ENCODE results near the gene NRXN3. TPM values are rescaled to one million over a fixed set of nuclear protein-coding genes. Genes with fewer than 3 reads are reported as not detected.

NRXN3 gene
- total and polyA plus RNA-seq, 2 experiments from 2014 or later: 1.0 to 1.8 TPM

DNA sequence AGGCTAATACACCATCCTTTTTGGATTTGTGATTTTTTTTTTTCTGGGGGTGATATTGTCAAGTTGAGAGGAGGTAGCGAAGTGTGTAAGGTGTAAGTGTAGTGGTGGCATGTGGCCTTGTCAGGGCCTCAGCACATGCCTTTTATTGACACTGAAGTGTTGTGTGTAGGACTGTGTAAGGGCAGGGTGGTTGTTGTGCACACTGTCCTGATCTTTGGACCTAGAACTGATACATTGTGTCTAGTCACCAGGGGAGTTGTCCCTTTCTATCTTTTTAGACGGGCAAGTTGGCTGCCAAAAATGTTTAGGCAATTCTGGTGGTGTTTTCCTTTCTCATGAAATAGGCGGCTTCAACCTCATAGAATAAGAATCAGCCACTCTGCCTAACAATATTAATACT lies 244.0 kb downstream of the NRXN3 start:
- H3K27me3 ChIP-seq (ENCODE audit: insufficient read depth): no peaks in the 10 kb centered on the region
- no peaks in the 10 kb centered on the region for H3F3A ChIP-seq (replicated peaks; ENCODE audit: low read depth)
- Mint-ChIP-seq H3K4me3 (no peak overlapping the region), H3K9me3 (no peaks in the 10 kb centered on the region; the same call in 2 of the 3 replicates), H3K4me1 (no peaks in the 10 kb centered on the region), H3K27me3 (ENCODE audit: insufficient read depth, low read depth, poor library complexity) (no peaks in the 10 kb centered on the region), H3K27ac (no peak overlapping the region), H3K36me3 (ENCODE audit: low read depth) (no peaks in the 10 kb centered on the region)
- H3K27ac ChIP-seq (ENCODE audit: low read depth): no peak overlapping the region
- H3K9me2 ChIP-seq (ENCODE audit: insufficient read depth): peaks cover 3% of the 10 kb centered on the region; the same call in 1 of the 2 replicates
- no peaks in the 10 kb centered on the region for H4K20me1 ChIP-seq (replicated peaks; ENCODE audit: insufficient read depth)
- H3K4me2 ChIP-seq: no peak overlapping the region
- H3K36me3 ChIP-seq (ENCODE audit: insufficient read depth): no peaks in the 10 kb centered on the region
- no peak for TF ChIP-seq NANOG (IDR thresholded peaks at IDR 0.05; ENCODE audit: borderline replicate concordance)
- TF ChIP-seq, protein P1, sequence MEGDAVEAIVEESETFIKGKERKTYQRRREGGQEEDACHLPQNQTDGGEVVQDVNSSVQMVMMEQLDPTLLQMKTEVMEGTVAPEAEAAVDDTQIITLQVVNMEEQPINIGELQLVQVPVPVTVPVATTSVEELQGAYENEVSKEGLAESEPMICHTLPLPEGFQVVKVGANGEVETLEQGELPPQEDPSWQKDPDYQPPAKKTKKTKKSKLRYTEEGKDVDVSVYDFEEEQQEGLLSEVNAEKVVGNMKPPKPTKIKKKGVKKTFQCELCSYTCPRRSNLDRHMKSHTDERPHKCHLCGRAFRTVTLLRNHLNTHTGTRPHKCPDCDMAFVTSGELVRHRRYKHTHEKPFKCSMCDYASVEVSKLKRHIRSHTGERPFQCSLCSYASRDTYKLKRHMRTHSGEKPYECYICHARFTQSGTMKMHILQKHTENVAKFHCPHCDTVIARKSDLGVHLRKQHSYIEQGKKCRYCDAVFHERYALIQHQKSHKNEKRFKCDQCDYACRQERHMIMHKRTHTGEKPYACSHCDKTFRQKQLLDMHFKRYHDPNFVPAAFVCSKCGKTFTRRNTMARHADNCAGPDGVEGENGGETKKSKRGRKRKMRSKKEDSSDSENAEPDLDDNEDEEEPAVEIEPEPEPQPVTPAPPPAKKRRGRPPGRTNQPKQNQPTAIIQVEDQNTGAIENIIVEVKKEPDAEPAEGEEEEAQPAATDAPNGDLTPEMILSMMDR (conservative IDR thresholded peaks at IDR 0.05; ENCODE audit: low read depth in 2 of 2): no peak
- no peak for TF ChIP-seq ZNF114 (CRISPR knock-in tag; IDR thresholded peaks at IDR 0.05)
- no peak for TF ChIP-seq CREB1 (CRISPR knock-in tag; IDR thresholded peaks at IDR 0.05; ENCODE audit: low read depth)
- TF ChIP-seq, protein P2, sequence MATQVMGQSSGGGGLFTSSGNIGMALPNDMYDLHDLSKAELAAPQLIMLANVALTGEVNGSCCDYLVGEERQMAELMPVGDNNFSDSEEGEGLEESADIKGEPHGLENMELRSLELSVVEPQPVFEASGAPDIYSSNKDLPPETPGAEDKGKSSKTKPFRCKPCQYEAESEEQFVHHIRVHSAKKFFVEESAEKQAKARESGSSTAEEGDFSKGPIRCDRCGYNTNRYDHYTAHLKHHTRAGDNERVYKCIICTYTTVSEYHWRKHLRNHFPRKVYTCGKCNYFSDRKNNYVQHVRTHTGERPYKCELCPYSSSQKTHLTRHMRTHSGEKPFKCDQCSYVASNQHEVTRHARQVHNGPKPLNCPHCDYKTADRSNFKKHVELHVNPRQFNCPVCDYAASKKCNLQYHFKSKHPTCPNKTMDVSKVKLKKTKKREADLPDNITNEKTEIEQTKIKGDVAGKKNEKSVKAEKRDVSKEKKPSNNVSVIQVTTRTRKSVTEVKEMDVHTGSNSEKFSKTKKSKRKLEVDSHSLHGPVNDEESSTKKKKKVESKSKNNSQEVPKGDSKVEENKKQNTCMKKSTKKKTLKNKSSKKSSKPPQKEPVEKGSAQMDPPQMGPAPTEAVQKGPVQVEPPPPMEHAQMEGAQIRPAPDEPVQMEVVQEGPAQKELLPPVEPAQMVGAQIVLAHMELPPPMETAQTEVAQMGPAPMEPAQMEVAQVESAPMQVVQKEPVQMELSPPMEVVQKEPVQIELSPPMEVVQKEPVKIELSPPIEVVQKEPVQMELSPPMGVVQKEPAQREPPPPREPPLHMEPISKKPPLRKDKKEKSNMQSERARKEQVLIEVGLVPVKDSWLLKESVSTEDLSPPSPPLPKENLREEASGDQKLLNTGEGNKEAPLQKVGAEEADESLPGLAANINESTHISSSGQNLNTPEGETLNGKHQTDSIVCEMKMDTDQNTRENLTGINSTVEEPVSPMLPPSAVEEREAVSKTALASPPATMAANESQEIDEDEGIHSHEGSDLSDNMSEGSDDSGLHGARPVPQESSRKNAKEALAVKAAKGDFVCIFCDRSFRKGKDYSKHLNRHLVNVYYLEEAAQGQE (IDR thresholded peaks at IDR 0.05; ENCODE audit: unreplicated experiment): no peak
- no peak for TF ChIP-seq POLR2AphosphoS5 (IDR thresholded peaks at IDR 0.05; ENCODE audit: low read depth)
- no peak for TF ChIP-seq EZH2 (IDR thresholded peaks at IDR 0.05; ENCODE audit: low read depth, unreplicated experiment)
- TF ChIP-seq, protein P3, sequence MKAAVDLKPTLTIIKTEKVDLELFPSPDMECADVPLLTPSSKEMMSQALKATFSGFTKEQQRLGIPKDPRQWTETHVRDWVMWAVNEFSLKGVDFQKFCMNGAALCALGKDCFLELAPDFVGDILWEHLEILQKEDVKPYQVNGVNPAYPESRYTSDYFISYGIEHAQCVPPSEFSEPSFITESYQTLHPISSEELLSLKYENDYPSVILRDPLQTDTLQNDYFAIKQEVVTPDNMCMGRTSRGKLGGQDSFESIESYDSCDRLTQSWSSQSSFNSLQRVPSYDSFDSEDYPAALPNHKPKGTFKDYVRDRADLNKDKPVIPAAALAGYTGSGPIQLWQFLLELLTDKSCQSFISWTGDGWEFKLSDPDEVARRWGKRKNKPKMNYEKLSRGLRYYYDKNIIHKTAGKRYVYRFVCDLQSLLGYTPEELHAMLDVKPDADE (IDR thresholded peaks at IDR 0.05): no peak
- no peak for TF ChIP-seq STAT1 (IDR thresholded peaks at IDR 0.05; ENCODE audit: unreplicated experiment)
- TF ChIP-seq, protein P4, sequence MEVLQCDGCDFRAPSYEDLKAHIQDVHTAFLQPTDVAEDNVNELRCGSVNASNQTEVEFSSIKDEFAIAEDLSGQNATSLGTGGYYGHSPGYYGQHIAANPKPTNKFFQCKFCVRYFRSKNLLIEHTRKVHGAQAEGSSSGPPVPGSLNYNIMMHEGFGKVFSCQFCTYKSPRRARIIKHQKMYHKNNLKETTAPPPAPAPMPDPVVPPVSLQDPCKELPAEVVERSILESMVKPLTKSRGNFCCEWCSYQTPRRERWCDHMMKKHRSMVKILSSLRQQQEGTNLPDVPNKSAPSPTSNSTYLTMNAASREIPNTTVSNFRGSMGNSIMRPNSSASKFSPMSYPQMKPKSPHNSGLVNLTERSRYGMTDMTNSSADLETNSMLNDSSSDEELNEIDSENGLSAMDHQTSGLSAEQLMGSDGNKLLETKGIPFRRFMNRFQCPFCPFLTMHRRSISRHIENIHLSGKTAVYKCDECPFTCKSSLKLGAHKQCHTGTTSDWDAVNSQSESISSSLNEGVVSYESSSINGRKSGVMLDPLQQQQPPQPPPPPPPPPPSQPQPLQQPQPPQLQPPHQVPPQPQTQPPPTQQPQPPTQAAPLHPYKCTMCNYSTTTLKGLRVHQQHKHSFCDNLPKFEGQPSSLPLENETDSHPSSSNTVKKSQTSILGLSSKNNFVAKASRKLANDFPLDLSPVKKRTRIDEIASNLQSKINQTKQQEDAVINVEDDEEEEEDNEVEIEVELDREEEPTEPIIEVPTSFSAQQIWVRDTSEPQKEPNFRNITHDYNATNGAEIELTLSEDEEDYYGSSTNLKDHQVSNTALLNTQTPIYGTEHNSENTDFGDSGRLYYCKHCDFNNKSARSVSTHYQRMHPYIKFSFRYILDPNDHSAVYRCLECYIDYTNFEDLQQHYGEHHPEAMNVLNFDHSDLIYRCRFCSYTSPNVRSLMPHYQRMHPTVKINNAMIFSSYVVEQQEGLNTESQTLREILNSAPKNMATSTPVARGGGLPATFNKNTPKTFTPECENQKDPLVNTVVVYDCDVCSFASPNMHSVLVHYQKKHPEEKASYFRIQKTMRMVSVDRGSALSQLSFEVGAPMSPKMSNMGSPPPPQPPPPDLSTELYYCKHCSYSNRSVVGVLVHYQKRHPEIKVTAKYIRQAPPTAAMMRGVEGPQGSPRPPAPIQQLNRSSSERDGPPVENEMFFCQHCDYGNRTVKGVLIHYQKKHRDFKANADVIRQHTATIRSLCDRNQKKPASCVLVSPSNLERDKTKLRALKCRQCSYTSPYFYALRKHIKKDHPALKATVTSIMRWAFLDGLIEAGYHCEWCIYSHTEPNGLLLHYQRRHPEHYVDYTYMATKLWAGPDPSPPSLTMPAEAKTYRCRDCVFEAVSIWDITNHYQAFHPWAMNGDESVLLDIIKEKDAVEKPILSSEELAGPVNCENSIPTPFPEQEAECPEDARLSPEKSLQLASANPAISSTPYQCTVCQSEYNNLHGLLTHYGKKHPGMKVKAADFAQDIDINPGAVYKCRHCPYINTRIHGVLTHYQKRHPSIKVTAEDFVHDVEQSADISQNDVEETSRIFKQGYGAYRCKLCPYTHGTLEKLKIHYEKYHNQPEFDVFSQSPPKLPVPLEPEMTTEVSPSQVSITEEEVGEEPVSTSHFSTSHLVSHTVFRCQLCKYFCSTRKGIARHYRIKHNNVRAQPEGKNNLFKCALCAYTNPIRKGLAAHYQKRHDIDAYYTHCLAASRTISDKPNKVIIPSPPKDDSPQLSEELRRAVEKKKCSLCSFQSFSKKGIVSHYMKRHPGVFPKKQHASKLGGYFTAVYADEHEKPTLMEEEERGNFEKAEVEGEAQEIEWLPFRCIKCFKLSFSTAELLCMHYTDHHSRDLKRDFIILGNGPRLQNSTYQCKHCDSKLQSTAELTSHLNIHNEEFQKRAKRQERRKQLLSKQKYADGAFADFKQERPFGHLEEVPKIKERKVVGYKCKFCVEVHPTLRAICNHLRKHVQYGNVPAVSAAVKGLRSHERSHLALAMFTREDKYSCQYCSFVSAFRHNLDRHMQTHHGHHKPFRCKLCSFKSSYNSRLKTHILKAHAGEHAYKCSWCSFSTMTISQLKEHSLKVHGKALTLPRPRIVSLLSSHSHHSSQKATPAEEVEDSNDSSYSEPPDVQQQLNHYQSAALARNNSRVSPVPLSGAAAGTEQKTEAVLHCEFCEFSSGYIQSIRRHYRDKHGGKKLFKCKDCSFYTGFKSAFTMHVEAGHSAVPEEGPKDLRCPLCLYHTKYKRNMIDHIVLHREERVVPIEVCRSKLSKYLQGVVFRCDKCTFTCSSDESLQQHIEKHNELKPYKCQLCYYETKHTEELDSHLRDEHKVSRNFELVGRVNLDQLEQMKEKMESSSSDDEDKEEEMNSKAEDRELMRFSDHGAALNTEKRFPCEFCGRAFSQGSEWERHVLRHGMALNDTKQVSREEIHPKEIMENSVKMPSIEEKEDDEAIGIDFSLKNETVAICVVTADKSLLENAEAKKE (CRISPR knock-in tag; IDR thresholded peaks at IDR 0.05): no peak
- no peak for TF ChIP-seq EZH2phosphoT487 (IDR thresholded peaks at IDR 0.05; ENCODE audit: unreplicated experiment)
- no peak for TF ChIP-seq JUNB (IDR thresholded peaks at IDR 0.05; ENCODE audit: unreplicated experiment)
- no peak for TF ChIP-seq ZNF331 (CRISPR knock-in tag; IDR thresholded peaks at IDR 0.05; ENCODE audit: low read depth)
- no peaks in the 10 kb centered on the region for H3K4me1 ChIP-seq (ENCODE audit: insufficient read depth)
- no peak overlapping the region for H2AFZ ChIP-seq
- no peak for ATAC-seq
- H3K79me2 ChIP-seq (replicated peaks; ENCODE audit: insufficient read depth): no peaks in the 10 kb centered on the region
- no peak for DNase-seq (ENCODE audit: low spot score)
- H3K4me3 ChIP-seq: no peak overlapping the region

All from GM23338 (cell line).